Tibial nerve (tissue), 4 donors: ENCODE measurements around the gene TNFRSF19. TPM values are rescaled to one million over a fixed set of nuclear protein-coding genes. Genes with fewer than 3 reads are reported as not detected.

Source experiments
- DNase-seq, 2 donors: peaks; one replicate each; pipeline ENCODE4 v3.0.0-alpha.2; 2019; ENCODE audit warnings: low spot score in 2 of 2
- H3K27ac ChIP-seq, 4 donors: fragments of 200-600 bp; sonication (generic) in 3 of 4; one replicate each; pipeline ENCODE4 v1.5.1; 2017 to 2019; ENCODE audit warnings: mild to moderate bottlenecking in 1 of 4
- H3K27me3 ChIP-seq, 2 donors: fragments of 200-600 bp; sonication (generic) in 1 of 2; one replicate each; pipeline versions ENCODE4 v1.5.1 to v1.6.0; 2017 to 2019
- H3K36me3 ChIP-seq, 3 donors: fragments of 200-600 bp; sonication (generic); one replicate each; pipeline ENCODE4 v1.5.1; 2018 to 2019
- H3K4me1 ChIP-seq, 4 donors: fragments of 200-600 bp; sonication (generic) in 3 of 4; one replicate each; pipeline ENCODE4 v1.5.1; 2017 to 2019
- H3K4me3 ChIP-seq, 4 donors: fragments of 200-600 bp; sonication (generic) in 3 of 4; one replicate each; pipeline ENCODE4 v1.5.1; 2017 to 2019; ENCODE audit warnings: mild to moderate bottlenecking in 1 of 4, moderate library complexity in 1 of 4
- H3K9me3 ChIP-seq, 4 donors: fragments of 200-600 bp; sonication (generic) in 3 of 4; one replicate each; pipeline ENCODE4 v1.5.1; 2017 to 2019
- CTCF ChIP-seq, 5 experiments: fragments of 200-600 bp in 3 of 5; fragments of 450-650 bp in 2 of 5; sonication (generic) in 3 of 5; IDR thresholded peaks; one replicate each; pipeline ENCODE4 v1.5.1; 2016 to 2019; ENCODE audit warnings: antibody characterized with exemption in 5 of 5, mild to moderate bottlenecking in 3 of 5, moderate library complexity in 2 of 5
- EP300 ChIP-seq, 2 donors: sonication (generic); formaldehyde crosslinking; IDR thresholded peaks; one replicate each; pipeline ENCODE4 v1.6.1; 2017; ENCODE audit warnings: antibody characterized with exemption in 2 of 2, mild to moderate bottlenecking in 1 of 2
- POLR2A ChIP-seq, 2 donors: fragments of 450-650 bp; IDR thresholded peaks; one replicate each; pipeline ENCODE4 v1.6.1; 2017; ENCODE audit warnings: antibody characterized with exemption in 2 of 2, mild to moderate bottlenecking in 2 of 2, moderate library complexity in 2 of 2
- WGBS, 2 donors: methylation state at CpG; one replicate each; pipeline ENCODE4 v1.1.5; 2018; 5-methylcytosine and 5-hydroxymethylcytosine counted together
- total RNA-seq, 4 donors: library from RNA; depleted of rRNA; stranded (reverse); fragments of >200 nt; gene quantifications; one replicate each; pipeline ENCODE4 v1.1.0, GENCODE V29; 2016

The TNFRSF19 gene
- total RNA-seq, 4 donors from 2014 or later = 10.7 to 24.3 (median 20.3) TPM

GRCh38 chr13:23683084-23683483 is 112.9 kb downstream of the TNFRSF19 start:
- no peaks in the 10 kb centered on the region for H3K27me3 ChIP-seq
- no peak overlapping the region for H3K27ac ChIP-seq
- no peak for DNase-seq
- 65 to 95% methylated on average over 4 of the region's 4 CpGs for WGBS, 2 donors
- no peaks in the 10 kb centered on the region for H3K4me1 ChIP-seq
- no peak for TF ChIP-seq POLR2A (IDR thresholded peaks at IDR 0.05)
- no peak for TF ChIP-seq EP300 (IDR thresholded peaks at IDR 0.05)
- no peak for TF ChIP-seq CTCF (IDR thresholded peaks at IDR 0.05)
- H3K9me3 ChIP-seq = peaks cover 0 to 18% (median 4%) of the 10 kb centered on the region in 4 donors
- H3K36me3 ChIP-seq = no peaks in the 10 kb centered on the region
- no peak overlapping the region for H3K4me3 ChIP-seq

- TF ChIP-seq CTCF (IDR thresholded peaks at IDR 0.05) (no peak), POLR2A (IDR thresholded peaks at IDR 0.05) (no peak)
- DNase-seq = no peak
- Histone ChIP-seq H3K36me3 (no peaks in the 10 kb centered on the region), H3K9me3 (peaks cover 0 to 18% (median 4%) of the 10 kb centered on the region in 4 donors), H3K27ac (no peak overlapping the region), H3K4me3 (no peak overlapping the region), H3K27me3 (no peaks in the 10 kb centered on the region), H3K4me1 (no peaks in the 10 kb centered on the region)
- WGBS, 2 donors = 93 to 96% methylated on average over 2 of the region's 2 CpGs
Measured at GRCh38 chr13:23684647-23685046, 114.4 kb downstream of the TNFRSF19 start.

GRCh38 chr13:23685416-23685815 is 115.2 kb downstream of the TNFRSF19 start:
- H3K4me1 ChIP-seq = no peaks in the 10 kb centered on the region
- 82 to 85% methylated on average over 1 of the region's 1 CpG for WGBS, 2 donors
- TF ChIP-seq CTCF (IDR thresholded peaks at IDR 0.05) (no peak), POLR2A (IDR thresholded peaks at IDR 0.05) (no peak), EP300 (IDR thresholded peaks at IDR 0.05) (no peak)
- H3K9me3 ChIP-seq = peaks cover 0 to 18% (median 4%) of the 10 kb centered on the region in 4 donors
- no peak for DNase-seq
- no peak overlapping the region for H3K27ac ChIP-seq
- no peak overlapping the region for H3K4me3 ChIP-seq
- no peaks in the 10 kb centered on the region for H3K36me3 ChIP-seq
- no peaks in the 10 kb centered on the region for H3K27me3 ChIP-seq

- TF ChIP-seq CTCF (IDR thresholded peaks at IDR 0.05) (no peak), POLR2A (IDR thresholded peaks at IDR 0.05) (no peak), EP300 (IDR thresholded peaks at IDR 0.05) (no peak)
- 76 to 79% methylated on average over 3 of the region's 3 CpGs for WGBS, 2 donors
Measured at GRCh38 chr13:23686948-23687347, 116.7 kb downstream of the TNFRSF19 start.

GRCh38 chr13:23687614-23688013 is 117.4 kb downstream of the TNFRSF19 start:
- H3K4me3 ChIP-seq = no peak overlapping the region
- 77 to 80% methylated on average over 5 of the region's 5 CpGs for WGBS, 2 donors
- H3K9me3 ChIP-seq = peaks cover 0 to 16% (median 4%) of the 10 kb centered on the region in 4 donors
- H3K27me3 ChIP-seq = no peaks in the 10 kb centered on the region
- no peak for DNase-seq
- H3K27ac ChIP-seq = no peak overlapping the region
- H3K4me1 ChIP-seq = no peaks in the 10 kb centered on the region
- TF ChIP-seq POLR2A (IDR thresholded peaks at IDR 0.05) = no peak
- no peak for TF ChIP-seq EP300 (IDR thresholded peaks at IDR 0.05)
- no peak for TF ChIP-seq CTCF (IDR thresholded peaks at IDR 0.05)
- H3K36me3 ChIP-seq = no peaks in the 10 kb centered on the region

More at GRCh38 chr13:23686948-23687347, 116.7 kb downstream of the TNFRSF19 start:
- no peaks in the 10 kb centered on the region for H3K36me3 ChIP-seq
- no peak overlapping the region for H3K4me3 ChIP-seq
- H3K9me3 ChIP-seq = peaks cover 0 to 18% (median 4%) of the 10 kb centered on the region in 4 donors
- H3K27me3 ChIP-seq = no peaks in the 10 kb centered on the region
- H3K27ac ChIP-seq = no peak overlapping the region
- DNase-seq = no peak
- no peaks in the 10 kb centered on the region for H3K4me1 ChIP-seq
